GM19372 (cell line): Measurements from ENCODE around the gene SOBP.

Source experiments
- ATAC-seq: cut with Tn5 transposase; IDR thresholded peaks from one replicate; pipeline ENCODE4 v1.9.1; 2021; ENCODE audit warnings: mild to moderate bottlenecking, low read depth, moderate library complexity; ENCODE audit not compliant: unreplicated experiment

The SOBP gene

GRCh38 chr6:107611094-107611810, 121.3 kb downstream of the SOBP start:
- no peak for ATAC-seq

GRCh38 chr6:107612762-107613415, 123.0 kb downstream of the SOBP start:
- ATAC-seq: no peak

- no peak for ATAC-seq
These were observed 123.9 kb downstream of the SOBP start for GRCh38 chr6:107613651-107614379.

GRCh38 chr6:107614828-107615227, 124.9 kb downstream of the SOBP start:
- no peak for ATAC-seq

GRCh38 chr6:107616775-107617174, 126.9 kb downstream of the SOBP start:
- ATAC-seq: no peak

GRCh38 chr6:107617341-107617932, 127.5 kb downstream of the SOBP start:
- no peak for ATAC-seq

- ATAC-seq: peak; percentile 80
These were observed 128.8 kb downstream of the SOBP start for GRCh38 chr6:107618672-107619071.

- no peak for ATAC-seq
These were observed 130.8 kb downstream of the SOBP start for GRCh38 chr6:107620732-107621131.

GRCh38 chr6:107621229-107621937, 131.5 kb downstream of the SOBP start:
- no peak for ATAC-seq

GRCh38 chr6:107622269-107622668, 132.4 kb downstream of the SOBP start:
- no peak for ATAC-seq

- no peak for ATAC-seq
These were observed 134.1 kb downstream of the SOBP start for GRCh38 chr6:107624050-107624449.

- no peak for ATAC-seq
These were observed 134.6 kb downstream of the SOBP start for GRCh38 chr6:107624541-107624940.

- ATAC-seq: no peak
These were observed 135.3 kb downstream of the SOBP start for GRCh38 chr6:107625264-107625663.

GRCh38 chr6:107626645-107627044, 136.7 kb downstream of the SOBP start:
- no peak for ATAC-seq

- ATAC-seq: no peak
These were observed 138.1 kb downstream of the SOBP start for GRCh38 chr6:107627969-107628368.

GRCh38 chr6:107628878-107629277, 139.0 kb downstream of the SOBP start:
- no peak for ATAC-seq

- no peak for ATAC-seq
These were observed 139.7 kb downstream of the SOBP start for GRCh38 chr6:107629548-107630129.

GRCh38 chr6:107630348-107630977, 140.5 kb downstream of the SOBP start:
- ATAC-seq: no peak

- ATAC-seq: no peak
These were observed 142.6 kb downstream of the SOBP start for GRCh38 chr6:107632381-107633136.
